ENCODE measurements around the gene TBC1D25.

Gene TBC1D25

DNA sequence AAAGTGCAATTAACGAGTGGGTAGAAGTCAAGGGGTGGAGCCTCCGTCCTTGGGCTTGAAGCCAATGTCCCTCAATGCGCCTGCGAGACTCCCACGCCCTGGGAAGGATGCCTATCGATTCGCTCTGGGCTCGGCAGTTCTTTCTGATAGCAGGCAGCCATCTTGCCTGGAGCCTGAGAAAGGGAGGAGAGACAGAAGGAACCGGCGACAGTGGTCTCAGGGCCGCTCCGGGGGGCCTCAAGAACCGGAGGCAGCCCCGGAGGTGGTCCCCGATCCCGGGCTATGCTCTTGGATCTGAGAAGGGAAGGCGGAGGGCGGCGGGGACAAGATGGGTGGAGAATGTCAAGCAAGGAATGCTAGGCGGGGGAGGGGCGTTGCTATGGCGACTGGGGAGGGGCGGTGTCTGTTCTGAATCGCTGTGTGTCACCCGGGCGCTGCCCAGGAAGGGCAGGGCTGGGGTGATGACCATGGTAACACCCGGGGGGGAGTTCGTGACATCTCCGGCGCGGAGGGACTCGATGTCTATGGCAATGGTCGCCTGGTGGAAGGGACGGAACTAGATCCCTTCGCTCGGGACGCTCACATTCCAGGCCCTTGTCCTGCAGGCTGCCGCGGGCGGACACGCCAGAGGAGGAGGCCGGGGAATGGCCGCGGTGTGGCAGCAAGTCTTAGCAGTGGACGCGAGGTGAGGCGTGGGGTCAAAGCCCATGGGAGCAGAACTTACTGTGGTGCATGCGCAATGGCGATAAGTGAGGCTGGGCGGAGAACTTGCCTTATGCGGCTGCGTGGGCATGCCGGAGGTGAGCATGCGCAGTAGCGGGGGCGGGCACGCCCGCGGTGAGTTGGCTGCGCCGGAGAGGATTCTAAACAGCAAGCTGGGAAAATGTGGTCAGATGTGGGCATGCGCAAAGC, 58.1 kb downstream of the TBC1D25 start, which contains the start of gene WDR13:
WDR13 (plus strand) TSS at position 140 of the 912 bp plus-strand sequence; CDS start at position 645, 505 bp downstream.
- Mint-ChIP-seq H3K36me3 (no peaks in the 10 kb centered on the region), H3K9me3 (ENCODE audit: low read depth) (no peaks in the 10 kb centered on the region), H3K27me3 (no peaks in the 10 kb centered on the region), H3K4me3 (peak within 1 kb of the TSS; percentile 97), H3K27ac (peak within 1 kb of the TSS; percentile 98), H3K4me1 (ENCODE audit: low read depth) (peaks cover 8% of the 10 kb centered on the region)

- H3K9me3 Mint-ChIP-seq (ENCODE audit: low read depth) = no peaks in the 10 kb centered on the region
- H3K4me1 Mint-ChIP-seq (ENCODE audit: low read depth) = peaks cover 8% of the 10 kb centered on the region
- H3K27me3 Mint-ChIP-seq = no peaks in the 10 kb centered on the region
- no peaks in the 10 kb centered on the region for H3K36me3 Mint-ChIP-seq
- H3K4me3 Mint-ChIP-seq = peak overlapping the region; percentile 97
- no peak overlapping the region for H3K27ac Mint-ChIP-seq
Measured at GRCh38 chrX:48598614-48599013, 59.1 kb downstream of the TBC1D25 start.

GRCh38 chrX:48599341-48599740, 59.8 kb downstream of the TBC1D25 start:
- no peak overlapping the region for H3K4me3 Mint-ChIP-seq

DNA sequence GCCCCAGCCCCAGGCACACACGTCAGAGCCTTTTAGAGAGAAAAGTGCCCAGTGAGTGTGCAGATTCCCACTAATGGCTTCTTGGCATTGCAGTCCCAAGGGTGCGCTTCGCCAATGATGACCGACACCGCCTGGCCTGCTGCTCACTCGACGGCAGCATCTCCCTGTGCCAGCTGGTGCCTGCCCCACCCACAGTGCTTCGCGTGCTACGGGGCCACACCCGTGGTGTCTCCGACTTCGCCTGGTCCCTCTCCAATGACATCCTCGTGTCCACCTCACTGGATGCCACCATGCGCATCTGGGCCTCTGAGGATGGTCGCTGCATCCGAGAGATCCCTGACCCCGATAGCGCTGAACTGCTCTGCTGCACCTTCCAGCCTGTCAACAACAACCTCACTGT, 60.7 kb downstream of the TBC1D25 start:
- Mint-ChIP-seq H3K27me3 (no peaks in the 10 kb centered on the region), H3K36me3 (no peaks in the 10 kb centered on the region), H3K4me3 (no peak overlapping the region)

More at GRCh38 chrX:48599341-48599740, 59.8 kb downstream of the TBC1D25 start:
- H3K4me1 Mint-ChIP-seq (ENCODE audit: low read depth) = peaks cover 8% of the 10 kb centered on the region
- H3K36me3 Mint-ChIP-seq = no peaks in the 10 kb centered on the region
- H3K27me3 Mint-ChIP-seq = no peaks in the 10 kb centered on the region
- H3K27ac Mint-ChIP-seq = no peak overlapping the region
- no peaks in the 10 kb centered on the region for H3K9me3 Mint-ChIP-seq (ENCODE audit: low read depth)

DNA sequence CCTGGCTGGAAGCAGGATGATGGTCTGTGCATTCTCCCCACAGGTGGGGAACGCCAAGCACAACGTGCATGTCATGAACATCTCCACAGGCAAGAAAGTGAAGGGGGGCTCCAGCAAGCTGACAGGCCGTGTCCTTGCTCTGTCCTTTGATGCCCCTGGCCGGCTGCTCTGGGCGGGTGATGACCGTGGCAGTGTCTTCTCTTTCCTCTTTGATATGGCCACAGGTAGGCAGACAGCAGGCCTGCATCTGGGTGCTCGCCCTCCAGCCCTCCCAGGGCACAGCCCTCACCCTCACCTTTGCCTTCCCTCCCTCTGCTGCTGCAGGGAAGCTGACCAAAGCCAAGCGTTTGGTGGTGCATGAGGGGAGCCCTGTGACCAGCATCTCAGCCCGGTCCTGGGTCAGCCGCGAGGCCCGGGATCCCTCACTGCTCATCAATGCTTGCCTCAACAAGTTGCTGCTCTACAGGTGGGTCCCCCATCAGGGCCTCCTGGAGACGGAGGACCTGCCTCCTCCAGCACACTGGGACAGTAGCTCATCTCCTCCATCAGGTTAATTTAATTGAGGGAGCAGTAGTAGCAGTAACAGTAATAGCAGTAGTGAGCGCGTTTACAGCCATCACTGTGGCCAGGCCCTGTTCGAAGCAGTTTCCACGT, 62.4 kb downstream of the TBC1D25 start:
- peaks cover 8% of the 10 kb centered on the region for H3K4me1 Mint-ChIP-seq (ENCODE audit: low read depth)
- H3K9me3 Mint-ChIP-seq (ENCODE audit: low read depth) = no peaks in the 10 kb centered on the region
- H3K27ac Mint-ChIP-seq = no peak overlapping the region
- H3K27me3 Mint-ChIP-seq = no peaks in the 10 kb centered on the region
- H3K4me3 Mint-ChIP-seq = no peak overlapping the region
- H3K36me3 Mint-ChIP-seq = no peaks in the 10 kb centered on the region

More for the DNA sequence above, 60.7 kb downstream of the TBC1D25 start:
- no peak overlapping the region for H3K27ac Mint-ChIP-seq
- H3K9me3 Mint-ChIP-seq (ENCODE audit: low read depth) = no peaks in the 10 kb centered on the region
- H3K4me1 Mint-ChIP-seq (ENCODE audit: low read depth) = peaks cover 8% of the 10 kb centered on the region

GRCh38 chrX:48604701-48605100, 65.2 kb downstream of the TBC1D25 start:
- Mint-ChIP-seq H3K27ac (no peak overlapping the region), H3K36me3 (no peaks in the 10 kb centered on the region), H3K9me3 (ENCODE audit: low read depth) (no peaks in the 10 kb centered on the region), H3K4me3 (no peak overlapping the region), H3K4me1 (ENCODE audit: low read depth) (no peaks in the 10 kb centered on the region), H3K27me3 (no peaks in the 10 kb centered on the region)

GRCh38 chrX:48606091-48606490, 66.6 kb downstream of the TBC1D25 start:
- H3K4me1 Mint-ChIP-seq (ENCODE audit: low read depth) = no peaks in the 10 kb centered on the region
- no peaks in the 10 kb centered on the region for H3K9me3 Mint-ChIP-seq (ENCODE audit: low read depth)
- H3K36me3 Mint-ChIP-seq = no peaks in the 10 kb centered on the region
- no peak overlapping the region for H3K27ac Mint-ChIP-seq
- H3K27me3 Mint-ChIP-seq = no peaks in the 10 kb centered on the region
- H3K4me3 Mint-ChIP-seq = no peak overlapping the region

DNA sequence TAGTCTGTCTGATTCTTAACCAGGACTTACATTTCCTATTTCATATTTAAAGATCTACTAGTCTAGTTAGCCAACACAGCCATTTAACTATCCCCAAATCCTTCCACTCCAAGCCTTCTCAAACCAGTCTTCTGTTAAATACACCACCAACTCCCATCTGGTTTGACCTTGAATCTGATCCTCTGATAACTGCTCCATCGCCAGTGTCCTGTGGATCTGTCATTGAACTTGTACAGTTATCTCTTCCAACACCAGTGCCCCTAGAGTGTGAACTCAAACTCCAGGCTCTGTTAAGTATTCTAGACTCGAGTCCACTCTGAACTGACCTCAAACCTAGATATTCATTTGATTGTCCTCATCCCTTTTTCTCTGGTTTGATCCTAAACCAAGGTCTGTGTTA, 72.2 kb downstream of the TBC1D25 start:
- Mint-ChIP-seq H3K27me3 (no peaks in the 10 kb centered on the region), H3K27ac (no peak overlapping the region), H3K36me3 (no peaks in the 10 kb centered on the region), H3K4me1 (ENCODE audit: low read depth) (no peaks in the 10 kb centered on the region), H3K9me3 (ENCODE audit: low read depth) (no peaks in the 10 kb centered on the region), H3K4me3 (no peak overlapping the region)

Measured in activated naive CD8-positive, alpha-beta T cell (primary cell).